Fibroblast of gingiva (primary cell): ENCODE measurements around the gene PPARG.
"Not testable (repeated sequence)": the region's sequence is repeated elsewhere in the genome, so short reads cannot be mapped to it uniquely, and the experiment has no call there.

Source experiments
- DNase-seq: peaks from one replicate; pipeline ENCODE4 v3.0.0-alpha.2; 2011; ENCODE audit warnings: low read depth

Gene PPARG

DNA sequence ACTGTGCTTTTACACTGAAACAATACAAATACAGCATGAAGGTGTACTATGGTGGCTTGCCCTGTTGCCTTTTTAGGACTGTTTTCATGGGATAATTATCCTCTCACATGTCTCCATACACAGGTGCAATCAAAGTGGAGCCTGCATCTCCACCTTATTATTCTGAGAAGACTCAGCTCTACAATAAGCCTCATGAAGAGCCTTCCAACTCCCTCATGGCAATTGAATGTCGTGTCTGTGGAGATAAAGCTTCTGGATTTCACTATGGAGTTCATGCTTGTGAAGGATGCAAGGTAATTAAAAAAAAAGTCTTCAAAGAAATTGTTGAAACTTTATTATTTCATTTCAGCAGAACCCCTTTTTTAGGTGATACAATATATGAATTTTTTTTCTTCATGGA lies 92.3 kb downstream of the PPARG start:
- no peak for DNase-seq

DNA sequence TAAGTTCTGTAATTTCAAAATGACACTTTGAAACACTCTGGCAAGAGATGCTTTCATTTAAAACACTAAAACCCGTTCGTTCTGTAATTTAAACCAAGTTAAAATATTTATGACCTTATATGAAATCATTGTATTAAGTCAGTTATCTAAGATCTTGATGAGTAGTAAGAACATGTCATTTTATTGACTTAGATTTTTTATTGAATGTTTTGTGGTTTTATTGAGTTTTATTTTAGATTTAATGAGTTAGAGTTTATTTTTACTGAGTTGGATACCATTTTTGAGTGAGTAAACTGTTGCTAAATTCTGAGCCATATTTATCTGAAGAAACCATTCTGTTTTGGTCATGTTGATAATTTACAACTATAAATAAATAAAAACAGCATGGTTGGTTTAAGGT lies 94.3 kb downstream of the PPARG start:
- no peak for DNase-seq

DNA sequence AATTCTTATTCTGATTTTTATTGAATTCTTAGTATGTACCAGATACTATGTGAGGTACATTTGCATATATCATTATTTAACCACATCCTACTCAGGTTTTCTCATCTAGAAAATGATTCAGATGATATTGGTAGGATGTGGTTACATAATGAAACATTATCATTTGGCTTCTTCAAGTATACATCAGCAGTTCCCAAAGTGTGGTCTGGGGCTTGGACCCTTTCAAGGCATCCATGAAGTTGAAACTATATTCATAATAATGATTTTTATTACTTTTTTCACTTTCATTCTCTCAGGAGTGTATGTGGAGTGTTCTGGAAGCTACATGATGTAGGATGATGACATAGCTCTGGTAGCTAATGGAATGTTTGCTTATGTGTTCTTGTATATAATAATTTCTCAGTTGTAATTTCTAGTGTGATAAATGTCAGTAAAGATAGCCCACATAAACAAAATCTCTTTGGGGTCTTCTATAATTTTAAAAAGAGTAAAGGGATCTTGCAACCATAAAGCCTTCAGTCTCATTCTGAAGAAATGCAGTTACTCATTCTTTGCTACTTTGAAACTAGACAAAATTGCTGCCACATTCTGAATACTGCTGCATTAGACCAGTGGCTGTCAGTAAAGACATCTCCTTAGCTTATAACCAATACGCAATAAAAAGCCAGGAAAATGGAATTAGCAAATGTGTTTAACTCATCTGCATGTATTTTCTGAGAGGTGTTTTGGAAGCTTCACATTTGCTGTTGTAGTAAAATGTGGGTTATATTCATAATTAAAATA lies 95.8 kb downstream of the PPARG start:
- DNase-seq, result no peak

DNA sequence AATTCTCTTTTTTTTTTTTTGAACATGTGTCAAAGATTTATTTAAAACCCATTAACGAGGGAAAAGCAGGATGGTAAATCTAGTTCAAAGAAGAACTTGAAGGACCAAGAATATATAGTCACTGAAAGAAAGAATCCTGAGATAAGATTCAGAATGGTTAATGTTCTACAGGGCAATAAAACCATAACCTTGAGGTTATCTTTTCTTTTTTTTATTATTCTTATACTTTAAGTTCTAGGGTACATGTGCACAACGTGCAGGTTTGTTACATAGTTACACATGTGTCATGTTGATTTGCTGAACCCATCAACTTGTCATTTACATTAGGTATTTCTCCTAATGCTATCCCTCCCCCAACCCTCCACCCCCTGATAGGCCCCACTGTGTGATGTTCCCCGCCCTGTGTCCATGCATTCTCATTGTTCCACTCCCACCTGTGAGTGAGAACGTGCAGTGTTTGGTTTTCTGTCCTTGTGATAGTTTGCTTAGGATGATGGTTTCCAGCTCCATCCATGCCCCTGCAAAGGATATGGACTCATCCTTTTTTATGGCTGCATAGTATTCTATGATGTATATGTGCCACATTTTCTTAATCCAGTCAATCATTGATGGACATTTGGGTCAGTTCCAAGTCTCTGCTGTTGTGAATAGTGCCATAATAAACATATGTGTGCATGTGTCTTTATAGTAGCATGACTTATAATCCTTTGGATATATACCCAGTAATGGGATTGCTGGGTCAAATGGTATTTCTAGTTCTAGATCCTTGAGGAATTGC lies 97.8 kb downstream of the PPARG start:
- not testable (repeated sequence) for DNase-seq

DNA sequence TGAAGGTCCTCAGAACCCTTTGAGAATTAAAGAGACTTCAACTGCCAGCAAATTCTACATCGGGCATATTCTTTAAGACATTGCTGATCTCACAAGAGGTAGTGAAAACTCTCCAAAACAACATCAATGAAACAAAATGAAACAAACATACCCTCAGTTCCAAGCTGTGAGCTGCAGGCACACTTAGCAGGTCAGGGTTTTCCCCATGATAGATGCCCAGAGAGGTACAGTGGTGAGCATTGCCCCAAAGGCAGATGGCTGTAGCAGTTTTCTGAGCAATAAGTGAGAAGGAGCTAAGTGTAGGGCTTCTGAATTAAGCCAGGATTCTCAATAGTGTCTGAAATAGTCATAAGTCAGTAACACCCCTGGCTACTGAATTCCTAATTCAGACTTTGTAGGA lies 99.3 kb downstream of the PPARG start:
- no peak for DNase-seq

DNA sequence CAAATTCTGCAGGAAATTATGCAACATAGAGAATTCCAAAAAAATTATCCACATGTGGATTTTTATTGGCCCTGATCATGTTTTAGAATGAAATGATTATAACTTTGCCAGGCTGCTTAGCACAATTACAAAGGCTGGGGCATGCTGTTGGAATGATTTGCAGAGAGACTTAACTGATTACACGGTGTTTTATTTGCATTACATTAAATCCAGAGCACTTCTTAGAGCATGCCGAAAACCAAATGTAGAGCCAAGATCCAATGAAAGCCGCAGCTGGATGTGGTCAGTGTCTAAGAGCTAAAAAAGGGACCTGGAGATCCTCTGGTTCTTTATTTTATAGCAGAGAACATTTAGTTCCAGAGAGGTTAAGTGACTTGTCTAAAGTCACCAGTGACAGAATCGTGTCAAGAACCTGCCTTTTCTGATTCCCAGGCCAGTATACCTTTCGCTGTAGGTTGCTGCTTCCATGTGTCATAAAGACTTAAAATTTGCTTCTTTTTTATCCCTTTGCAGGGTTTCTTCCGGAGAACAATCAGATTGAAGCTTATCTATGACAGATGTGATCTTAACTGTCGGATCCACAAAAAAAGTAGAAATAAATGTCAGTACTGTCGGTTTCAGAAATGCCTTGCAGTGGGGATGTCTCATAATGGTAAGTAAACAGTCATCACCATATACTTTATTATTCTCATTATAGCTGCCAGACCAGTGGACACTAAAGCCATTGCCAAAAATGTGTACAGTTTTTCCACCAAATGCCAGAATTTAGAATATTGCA lies 103.4 kb downstream of the PPARG start:
- peak; percentile 69 for DNase-seq

DNA sequence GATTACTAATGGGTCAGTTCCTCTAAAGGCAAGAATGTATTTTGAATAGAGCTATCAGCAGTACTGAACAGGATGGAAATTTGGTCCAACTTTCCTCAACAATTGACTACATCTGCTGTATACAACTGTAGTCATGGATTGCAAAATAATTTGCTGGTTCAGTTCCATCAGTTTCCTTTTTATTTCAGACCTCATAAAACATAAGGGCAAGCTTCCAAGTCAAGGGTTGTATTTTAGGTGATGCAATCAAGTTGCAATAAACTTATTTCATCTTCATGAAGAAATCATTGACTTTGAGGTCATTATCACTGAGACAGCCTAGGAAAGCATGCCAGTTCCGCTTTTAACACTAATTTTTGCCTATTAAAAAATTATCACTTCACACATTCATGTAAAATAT lies 105.0 kb downstream of the PPARG start:
- peak; percentile 98 for DNase-seq

DNA sequence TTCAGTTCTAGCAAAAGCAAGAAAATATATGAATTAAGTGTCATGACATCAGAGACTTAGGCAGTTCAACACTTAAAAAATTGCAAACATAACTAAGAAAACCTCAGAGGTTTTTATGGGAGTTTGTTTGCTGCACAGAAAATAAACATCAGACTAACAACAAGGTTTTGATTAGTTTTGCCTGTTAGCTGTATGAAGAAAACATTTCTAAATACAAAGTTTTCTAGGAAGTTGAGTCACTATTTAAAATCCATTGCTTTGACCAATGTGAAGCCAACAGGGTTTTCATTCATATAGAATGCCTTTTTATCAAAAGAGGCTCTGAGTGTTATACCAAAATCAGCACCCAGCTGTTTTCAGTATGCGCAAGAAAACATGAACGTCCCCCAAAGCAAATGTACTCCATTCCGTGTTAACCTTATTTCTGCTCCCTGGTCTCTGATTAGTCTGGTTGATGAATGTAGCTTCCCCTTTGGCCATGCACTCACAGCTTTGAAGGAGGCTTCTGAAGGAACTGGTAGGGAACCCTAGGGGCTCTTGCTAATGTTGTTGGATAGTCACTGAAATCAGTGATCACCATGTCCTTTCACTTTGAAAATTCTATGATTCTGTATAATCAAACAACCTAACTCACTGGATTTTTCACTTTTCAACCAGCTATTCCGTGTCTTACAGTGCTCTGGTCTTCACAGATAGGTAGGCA lies 105.8 kb downstream of the PPARG start:
- peak; percentile 30 for DNase-seq

DNA sequence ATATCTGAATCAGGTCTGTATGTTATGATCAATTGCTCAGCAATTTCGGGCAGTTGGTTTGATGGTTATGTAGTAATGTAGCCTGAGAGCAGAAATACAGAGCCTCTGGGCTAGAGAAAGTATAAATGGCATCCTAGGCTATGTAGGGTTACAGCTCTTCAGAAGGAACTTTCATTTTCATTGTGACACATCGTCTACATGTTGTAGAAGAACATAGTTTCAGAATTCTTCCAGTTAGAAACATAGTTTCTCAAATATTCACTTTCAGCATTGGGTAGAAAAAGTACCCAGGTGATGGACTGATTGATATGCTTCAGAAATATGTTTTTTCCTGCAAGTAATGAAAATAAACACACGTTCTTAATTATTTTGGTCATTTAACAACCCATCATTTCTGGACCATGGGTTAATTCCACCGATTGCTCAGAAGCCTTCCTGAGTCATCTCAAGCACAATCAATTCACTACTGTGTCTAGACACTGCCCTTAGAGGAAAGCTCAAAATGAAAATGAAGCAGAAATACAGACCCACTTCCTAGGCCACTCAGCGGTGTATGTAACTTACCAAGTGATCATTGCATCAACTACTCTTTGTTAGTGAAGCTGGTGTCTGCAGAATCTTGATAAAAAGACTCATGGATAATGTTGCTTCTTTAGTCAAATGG lies 106.6 kb downstream of the PPARG start:
- no peak for DNase-seq

DNA sequence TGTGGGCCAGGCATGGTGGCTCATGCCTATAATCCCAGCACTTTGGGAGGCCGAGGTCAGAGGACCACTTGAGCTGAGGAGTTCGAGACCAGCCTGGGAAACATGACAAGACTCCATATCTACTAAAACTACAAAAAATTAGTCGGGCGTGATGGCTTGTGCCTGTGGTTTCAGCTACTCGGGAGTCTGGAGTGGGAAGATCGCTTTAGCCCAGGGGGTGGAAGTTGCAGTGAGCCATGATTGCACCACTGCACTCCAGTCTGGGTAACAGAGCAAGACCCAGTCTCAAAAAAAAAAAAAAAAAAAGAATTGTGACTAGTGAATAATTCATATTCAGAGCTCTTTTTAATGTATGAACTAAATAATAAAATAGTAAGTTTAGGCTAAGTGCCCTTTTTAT lies 107.6 kb downstream of the PPARG start:
- DNase-seq, result no peak

DNA sequence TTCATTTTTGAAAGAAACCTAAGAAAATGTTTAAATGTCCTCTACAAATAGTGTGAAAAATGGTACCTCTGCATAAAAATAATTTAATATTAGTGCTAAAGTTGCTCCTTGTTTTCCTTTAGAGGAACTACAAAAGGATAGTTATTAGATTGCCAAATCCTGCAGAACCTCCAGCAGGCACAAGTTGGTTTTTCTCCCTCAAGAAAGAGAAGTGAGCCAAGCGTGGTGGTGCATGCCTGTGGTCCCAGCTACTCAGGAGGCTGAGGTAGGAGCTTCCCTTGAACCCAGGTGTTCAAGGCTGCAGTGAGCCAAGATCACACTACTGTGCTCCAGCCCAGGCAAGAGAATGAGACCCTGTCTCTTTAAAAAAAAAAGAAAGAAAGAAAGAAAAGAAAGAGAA lies 110.4 kb downstream of the PPARG start:
- no peak for DNase-seq

DNA sequence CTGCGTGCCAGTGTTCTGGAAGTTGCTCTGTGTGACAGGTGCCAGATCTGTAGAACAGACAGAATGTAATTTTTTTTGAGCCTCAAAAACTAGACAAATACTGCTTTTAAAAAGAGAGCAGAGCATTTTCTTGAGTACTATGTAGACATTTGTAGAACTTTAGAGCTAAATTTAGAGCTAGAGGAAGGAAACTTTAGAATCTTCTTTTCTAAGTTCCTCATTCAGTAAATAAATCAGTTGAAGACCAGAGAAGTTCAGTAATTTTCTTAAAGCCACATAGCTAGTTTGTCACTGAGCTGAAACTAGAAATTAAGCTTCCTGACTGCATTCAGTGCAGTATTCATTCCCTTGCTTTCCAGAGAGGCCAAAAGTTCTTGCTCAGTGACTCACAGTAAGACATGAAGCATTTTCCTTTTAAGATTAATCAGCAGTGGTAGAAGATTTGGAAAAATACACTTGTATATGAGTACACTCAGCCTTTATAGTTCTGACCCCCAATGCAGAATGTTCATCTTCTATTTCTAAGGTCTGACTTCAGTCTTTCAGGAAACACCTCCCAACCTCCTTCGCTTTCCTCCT lies 111.8 kb downstream of the PPARG start:
- DNase-seq, result peak; percentile 41

DNA sequence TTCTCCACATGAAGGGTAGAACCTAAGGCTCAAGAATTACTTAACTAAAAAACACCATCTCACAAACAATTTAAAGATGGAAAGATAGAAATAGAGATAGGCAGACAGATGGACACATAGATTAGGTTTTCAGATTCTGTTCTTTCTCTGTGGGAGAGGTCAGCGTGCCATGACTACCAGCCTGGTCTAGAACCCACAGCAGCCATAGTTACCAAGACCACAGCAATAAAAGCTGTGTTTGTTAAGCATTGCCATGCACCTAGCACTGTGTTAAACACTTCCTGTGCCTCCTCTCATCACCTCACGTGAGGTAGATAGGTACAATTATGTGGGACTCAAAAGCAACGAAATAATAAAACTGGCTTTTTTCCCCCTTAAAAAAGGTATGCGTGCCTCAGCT lies 112.3 kb downstream of the PPARG start:
- no peak for DNase-seq

DNA sequence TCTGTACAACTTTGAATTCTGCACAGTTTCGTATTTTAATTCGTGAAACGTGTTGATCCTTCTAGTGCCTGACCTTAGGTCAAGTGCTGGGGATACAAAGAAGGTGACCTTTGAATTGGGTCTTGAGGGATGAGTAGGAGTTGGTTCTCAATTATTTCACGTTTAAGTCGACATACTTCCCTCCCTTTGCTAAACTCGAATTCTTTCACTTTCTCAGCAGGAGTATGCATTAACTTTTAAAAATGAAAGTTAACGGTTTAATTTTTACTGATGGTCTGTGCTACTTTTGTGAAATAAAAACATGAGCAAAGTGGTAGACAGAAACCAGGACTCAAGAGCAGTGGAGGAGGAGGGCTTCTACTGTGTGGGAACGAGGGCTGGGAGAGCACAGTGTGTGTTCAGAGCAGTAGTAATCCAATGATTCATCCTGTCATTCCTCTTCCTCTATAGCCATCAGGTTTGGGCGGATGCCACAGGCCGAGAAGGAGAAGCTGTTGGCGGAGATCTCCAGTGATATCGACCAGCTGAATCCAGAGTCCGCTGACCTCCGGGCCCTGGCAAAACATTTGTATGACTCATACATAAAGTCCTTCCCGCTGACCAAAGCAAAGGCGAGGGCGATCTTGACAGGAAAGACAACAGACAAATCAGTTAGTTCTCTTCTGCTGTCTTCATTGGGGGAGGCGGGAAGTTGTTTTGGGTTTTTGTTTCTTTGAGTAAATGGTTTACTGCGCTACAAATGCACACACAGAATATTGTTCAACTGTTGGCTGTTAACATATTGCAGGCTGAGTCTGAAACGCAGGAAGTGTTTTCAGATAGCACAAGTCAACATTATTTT lies 116.8 kb downstream of the PPARG start:
- peak; percentile 60 for DNase-seq

DNA sequence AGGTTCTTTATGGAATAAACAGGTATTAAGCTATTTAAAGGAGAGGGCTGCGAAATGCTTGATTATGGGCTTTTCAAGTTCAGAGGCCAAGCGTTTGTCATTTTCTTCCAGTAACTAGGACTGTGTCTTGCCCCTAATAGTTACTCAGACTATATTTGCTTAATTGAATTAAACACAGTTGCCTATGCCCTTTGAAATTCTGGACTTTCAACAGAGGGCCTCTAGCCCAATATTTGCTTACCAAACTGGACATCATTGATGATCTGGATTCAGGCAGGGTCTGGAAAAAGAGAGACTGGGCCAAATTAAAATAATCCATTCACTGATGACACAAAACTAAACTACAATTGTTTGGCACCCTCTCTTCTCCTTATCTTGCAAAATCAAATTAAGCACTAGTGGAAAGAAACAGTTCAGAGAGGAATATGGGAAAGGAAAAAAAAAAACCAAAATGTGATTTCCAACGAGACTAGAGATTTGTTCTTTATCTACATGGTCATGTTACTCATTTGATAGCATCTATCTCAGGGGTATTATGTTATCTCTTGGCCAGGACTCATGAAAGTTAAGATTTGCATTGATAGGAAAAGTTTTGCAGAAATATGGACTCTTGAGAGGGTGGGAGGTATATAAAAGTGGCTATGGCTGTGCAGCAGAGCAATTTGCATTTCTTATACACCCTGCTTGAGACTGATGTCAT lies 120.3 kb downstream of the PPARG start:
- no peak for DNase-seq

DNA sequence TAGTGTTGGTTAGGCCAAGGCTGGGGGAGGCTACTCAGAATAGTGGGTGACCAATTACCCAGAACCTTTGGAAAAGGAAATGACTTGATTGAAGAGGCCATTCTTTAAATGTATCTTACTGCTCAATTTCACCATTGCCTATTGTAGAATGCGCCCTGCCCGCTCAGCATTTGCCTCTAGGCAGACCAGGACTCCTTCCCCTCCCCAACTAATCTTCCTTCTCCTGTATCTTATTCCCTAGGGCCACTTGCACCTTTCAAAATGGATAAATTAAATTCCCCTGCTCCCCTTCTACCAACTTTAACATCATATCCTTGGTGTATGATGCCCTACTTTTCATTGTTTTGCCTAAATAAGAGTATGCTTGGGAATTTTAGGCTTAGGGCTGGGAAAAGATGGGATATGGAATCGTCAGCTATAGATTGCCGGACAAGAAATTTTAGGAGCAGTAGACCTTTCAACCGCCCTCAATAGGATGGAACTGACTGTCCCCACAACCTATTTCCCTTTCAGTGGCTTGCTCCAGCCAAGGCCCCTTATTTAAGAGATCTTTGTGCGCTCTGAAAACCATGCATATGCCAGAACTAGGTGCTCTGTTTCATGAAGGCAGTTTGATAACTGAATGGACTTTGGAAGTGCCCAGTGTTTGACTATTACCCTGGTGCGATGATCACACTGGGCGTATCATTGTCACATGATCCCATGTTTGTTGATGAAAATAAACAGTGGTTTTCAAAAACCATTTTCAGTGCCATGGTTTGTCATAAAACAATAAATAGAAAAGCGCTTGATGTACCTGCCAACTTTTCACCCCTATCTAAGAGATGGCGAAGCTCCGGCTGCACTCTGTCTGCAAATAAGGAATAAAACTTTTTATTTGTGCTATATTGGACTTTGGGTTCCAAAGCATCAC lies 121.1 kb downstream of the PPARG start:
- no peak for DNase-seq

DNA sequence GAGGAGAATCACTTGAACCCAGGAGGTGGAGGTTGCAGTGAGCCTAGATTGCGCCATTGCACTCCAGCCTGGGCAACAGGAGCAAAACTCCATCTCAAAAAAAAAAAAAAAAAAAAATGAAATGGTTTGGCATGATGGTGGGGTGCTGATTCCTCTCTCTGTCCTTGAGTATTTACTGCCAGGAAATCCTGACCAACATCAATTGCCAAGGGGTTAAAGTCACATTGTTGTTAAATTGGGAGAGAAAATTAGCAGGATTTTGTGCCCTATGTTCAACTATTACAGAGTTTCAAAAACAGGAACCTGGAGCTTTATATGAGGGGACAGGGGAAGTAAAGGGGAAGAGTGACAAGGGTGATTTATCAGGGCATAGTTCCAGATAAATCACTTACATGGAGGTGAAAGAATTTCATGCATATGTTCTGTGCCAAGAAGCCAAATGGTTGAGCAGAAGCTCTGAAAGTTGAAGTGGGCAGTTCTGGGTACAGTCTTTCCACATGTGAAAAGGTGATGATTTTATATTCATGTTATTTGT lies 124.9 kb downstream of the PPARG start:
- DNase-seq, result no peak

DNA sequence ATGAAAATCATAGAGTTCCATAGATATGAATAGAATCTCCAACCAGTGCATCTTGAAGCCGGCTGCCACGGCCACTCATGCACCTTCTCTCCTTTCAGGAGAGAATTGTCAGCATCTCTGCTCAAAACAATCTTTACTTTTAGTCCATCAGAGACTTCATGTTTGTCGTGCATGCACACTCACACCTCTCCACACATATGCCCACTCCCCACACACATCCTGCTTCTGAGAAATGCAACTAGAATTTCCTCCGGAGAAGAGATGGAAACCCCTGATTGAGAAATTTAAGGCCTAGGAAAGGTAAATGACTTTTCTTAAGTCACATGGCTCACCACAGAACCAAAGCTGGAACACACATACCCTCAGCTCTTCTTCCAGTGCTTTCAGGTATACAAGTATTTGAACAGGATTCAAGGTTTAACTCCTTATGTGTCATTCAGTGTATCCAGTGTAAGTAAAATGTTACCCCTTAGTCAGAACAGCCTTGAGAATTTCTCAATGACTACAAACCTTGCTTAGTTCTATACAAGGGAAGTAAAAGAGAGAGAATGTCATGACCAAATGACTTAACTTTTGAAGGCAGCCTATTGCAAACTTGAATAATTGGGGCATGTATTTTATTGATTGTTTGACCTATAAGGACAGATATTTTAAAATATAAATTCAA lies 126.3 kb downstream of the PPARG start:
- no peak for DNase-seq
